Stimulated activated CD4-positive, alpha-beta T cell treated with anti-CD3 and anti-CD28 coated beads, Interleukin-15, amount 100 ng/mL, for 1 hour (primary cell): ENCODE data around the gene TMEM169.
"Not testable (repeated sequence)": the region's sequence is repeated elsewhere in the genome, so short reads cannot be mapped to it uniquely, and the experiment has no call there.

Experiments used
- DNase-seq, 2 donors: peaks; one replicate each; pipeline ENCODE4 v3.0.0-alpha.2; 2020; ENCODE audit warnings: low read depth in 1 of 2, low spot score in 1 of 2

The TMEM169 gene

GRCh38 chr2:216130346-216130971, 48.7 kb downstream of the TMEM169 start:
- no peak for DNase-seq

GRCh38 chr2:216131175-216131926, 49.6 kb downstream of the TMEM169 start:
- no peak for DNase-seq

GRCh38 chr2:216132585-216132984, 50.9 kb downstream of the TMEM169 start:
- no peak for DNase-seq

GRCh38 chr2:216133397-216133796, 51.7 kb downstream of the TMEM169 start:
- no peak for DNase-seq

GRCh38 chr2:216134958-216135541, 53.3 kb downstream of the TMEM169 start:
- DNase-seq, result no peak

- no peak for DNase-seq
These were observed 58.2 kb downstream of the TMEM169 start for GRCh38 chr2:216139884-216140283.

GRCh38 chr2:216141516-216141915, 59.8 kb downstream of the TMEM169 start:
- DNase-seq, result not testable (repeated sequence)

- DNase-seq, result no peak
These were observed 60.8 kb downstream of the TMEM169 start for GRCh38 chr2:216142540-216142939.

- no peak for DNase-seq
These were observed 62.7 kb downstream of the TMEM169 start for GRCh38 chr2:216144372-216144771.

- DNase-seq, result no peak
These were observed 63.1 kb downstream of the TMEM169 start for GRCh38 chr2:216144857-216145256.

GRCh38 chr2:216146573-216146972, 64.9 kb downstream of the TMEM169 start:
- no peak for DNase-seq

GRCh38 chr2:216147172-216148131, 65.7 kb downstream of the TMEM169 start:
- no peak for DNase-seq

- DNase-seq, result no peak
These were observed 67.3 kb downstream of the TMEM169 start for GRCh38 chr2:216148983-216149382.

GRCh38 chr2:216149741-216150140, 68.0 kb downstream of the TMEM169 start:
- DNase-seq, result no peak

- no peak for DNase-seq
These were observed 69.8 kb downstream of the TMEM169 start for GRCh38 chr2:216151313-216152025.
